NCI-H1436 treated with DMSO at 0.1 percent for 48 hours (cell line): ENCODE data around the gene GRID1.

Source experiments
- DNase-seq: peaks from one replicate; lab custom pipeline; 2025; lab: John Stamatoyannopoulos, UW

GRID1 gene

DNA sequence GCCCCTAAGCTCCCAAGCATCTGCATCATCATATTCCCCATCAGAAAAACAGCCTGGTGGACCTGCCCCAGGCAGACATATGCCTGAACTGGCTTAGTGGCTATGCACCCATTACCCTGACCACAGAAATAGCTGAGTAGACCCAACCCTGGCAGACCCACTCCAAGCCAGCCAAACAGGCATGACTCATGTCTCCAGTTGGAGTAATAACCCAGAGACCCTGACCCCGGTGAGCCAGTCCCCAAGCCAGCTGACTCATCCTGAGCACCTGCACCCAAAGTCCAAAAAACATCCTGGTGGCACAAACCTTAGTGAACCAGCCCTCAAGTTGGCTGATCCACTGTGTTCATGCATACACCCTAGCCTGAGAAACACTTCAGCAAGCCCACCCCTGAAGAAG is 555.9 kb downstream of the GRID1 start:
- DNase-seq = no peak

DNA sequence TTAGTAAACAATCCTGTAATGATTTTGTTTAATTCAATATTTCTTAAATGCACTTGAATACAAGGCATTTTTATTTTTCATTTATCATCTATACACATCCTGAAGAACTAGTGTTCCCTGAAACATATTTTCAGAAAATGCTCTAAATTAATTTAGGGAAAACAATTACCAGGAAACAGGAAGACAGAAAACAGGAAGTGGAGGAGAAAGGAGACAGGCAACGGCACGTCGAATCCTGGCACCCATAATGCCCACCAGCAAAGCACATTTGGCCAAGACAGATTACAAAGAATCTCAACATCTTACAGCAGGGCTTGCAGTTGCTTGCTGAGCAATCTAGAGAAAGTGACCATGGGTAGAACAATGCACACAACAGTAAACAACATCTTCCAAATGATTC is 571.1 kb downstream of the GRID1 start:
- no peak for DNase-seq

DNA sequence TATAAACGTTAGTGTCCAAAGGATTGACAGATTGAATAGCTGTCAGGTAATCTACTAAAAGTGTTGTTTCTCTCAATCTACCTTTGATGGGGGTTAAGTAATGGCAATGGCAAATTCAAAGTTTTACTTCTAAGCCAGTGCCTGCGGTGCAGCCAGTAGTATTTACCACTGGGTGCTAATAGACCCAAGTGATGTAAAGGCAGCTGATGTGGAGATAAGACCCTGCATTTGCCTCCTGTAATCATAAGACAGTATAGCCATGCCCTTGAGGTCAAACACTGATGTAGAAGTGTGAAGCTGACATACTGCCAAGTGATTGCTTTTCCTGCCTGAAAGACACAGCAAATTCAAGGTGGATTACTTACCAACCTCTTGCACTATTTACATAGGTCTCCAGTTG is 572.0 kb downstream of the GRID1 start:
- no peak for DNase-seq

DNA sequence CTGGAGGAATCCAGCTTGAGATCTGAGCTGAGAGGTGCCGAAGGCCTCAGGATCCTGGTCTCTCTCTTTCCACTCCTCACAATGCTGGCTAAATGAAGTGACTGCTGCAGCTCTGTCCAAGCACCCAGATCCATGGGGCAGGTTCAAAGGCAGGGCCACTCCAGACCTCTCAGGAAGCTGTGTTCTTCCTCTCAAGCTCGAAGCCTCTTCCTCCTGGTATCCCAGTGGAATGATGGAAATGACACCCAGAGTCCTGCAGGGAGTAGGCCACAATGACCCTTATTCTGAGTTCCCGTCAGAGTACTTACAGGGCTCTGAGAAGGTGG is 574.1 kb downstream of the GRID1 start:
- DNase-seq = no peak

DNA sequence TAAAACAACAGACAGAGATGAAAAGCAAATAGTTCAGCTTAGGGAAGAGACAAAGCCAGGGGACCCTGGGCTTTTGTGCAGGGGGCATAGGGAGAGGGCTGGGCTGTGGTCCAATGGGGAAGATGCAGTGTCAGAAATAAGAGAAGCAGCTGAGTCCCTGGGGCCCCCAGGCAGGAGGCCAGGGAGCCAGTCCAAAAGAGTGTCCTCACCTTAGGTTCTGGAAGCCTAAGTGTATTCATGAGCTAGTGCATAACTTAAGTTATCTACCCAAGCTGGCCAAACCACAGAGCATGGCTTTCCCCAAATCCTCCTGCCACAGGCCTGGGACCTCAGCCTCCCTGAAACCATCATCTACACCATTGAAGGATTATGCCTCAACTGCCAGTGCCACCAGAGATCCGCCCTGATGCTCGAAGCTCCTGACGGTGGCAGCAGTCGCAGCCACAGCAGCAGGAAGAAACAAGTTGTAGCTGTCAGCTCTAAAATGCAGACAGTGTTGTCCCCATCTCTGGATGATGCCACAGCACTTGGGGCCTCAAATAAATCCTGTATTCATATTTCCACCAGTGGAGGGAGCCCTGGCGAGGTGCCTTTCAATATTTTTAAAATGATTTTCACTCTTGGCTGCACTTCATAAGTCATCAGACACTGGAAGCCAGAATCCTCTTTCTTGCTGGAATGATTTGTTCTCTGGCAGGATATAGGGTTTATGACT is 574.6 kb downstream of the GRID1 start:
- DNase-seq = no peak

DNA sequence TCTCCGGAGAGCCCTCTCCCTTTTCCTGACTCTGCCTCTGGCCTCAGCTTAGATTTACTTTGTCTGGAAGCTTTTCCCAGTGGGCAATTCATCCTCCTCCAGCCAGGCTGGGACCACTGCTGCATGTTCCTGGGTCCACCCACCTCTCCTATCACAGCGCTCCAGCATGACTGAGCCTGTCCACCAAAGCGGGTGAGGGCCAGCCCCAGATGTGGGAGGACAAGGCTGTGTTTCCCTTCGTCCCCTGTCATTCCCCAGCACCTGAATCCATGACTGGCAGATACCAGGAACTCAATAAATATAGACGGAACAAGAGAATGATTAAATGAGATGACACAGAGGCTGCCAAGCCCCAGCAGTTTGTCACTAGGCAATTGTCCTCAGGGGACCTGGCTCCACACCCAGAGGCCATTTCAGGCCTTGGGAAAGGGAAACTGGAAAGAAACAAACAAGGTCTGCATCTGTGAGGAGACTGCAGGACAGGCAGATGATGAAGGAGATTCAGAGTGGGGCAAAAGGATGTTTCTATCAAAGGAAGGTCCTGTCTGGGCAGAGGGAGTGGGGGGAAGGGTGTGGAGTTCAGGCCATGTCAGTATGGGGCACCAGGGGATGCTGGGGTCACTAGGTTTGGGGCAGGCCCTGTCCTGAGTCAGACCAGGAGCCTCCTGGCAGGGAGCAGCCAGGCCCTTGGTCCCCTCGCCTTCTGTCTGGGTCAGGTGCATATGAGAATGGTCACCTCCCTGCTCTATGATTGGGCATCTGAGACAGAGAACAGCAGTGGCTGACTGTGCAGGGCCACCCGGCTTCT is 576.4 kb downstream of the GRID1 start:
- no peak for DNase-seq

DNA sequence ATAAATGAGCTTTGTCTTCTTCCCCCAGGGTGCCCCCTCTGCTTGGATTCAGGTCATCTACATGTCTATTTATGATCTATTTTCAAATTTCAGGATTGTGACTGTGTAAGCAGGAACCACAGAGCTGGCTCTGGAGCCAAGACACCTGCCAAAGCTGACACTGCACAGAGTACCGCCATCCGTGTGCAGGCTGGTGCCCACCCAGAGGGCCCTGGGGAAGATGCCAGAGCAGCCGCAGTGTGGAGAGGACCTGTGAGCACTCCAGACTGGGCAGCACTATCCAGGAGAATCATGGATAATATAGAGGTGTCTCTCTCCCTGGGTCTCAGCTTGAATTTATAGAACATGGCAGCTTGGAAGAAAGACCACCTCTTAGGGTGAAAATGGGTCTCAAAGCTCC is 577.5 kb downstream of the GRID1 start:
- DNase-seq = no peak

DNA sequence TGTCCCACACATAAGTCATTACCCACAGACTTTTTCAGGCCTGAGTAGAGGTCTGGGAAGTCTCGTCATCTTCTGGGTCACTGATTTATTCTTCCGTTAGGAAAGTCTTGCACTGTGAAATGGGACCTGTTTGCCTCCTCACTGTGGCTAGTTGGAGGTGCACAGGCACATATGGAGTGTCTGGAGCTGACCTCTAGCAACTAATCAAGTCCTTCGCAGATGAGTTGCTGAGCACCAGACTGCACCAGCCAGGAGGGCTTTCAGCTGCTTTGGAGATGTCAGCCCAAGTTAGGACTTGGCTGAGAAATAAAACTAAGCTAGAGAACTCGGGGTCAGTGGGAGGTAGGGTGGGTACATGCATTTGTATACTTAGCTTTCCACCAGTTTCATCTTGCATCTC is 578.0 kb downstream of the GRID1 start:
- DNase-seq = no peak

DNA sequence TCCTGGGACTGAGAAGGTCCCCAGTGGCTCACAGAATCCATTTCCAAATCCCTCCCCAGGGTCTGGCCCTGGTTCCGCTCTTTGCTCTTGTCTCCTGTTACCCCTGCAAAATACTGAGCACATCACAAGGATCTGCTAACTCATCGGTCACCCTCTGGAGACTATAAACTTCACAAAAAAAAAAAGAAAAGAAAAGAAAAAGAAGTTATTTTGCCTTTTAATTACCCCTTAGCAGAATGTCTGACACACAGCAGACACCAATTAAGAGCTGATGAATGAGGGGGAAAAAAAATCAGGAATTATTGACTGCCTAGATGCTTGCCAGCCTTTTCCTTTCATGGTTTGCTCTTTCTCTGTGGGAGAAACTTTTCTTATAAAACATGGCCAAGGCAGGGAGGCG is 578.7 kb downstream of the GRID1 start:
- DNase-seq = no peak

DNA sequence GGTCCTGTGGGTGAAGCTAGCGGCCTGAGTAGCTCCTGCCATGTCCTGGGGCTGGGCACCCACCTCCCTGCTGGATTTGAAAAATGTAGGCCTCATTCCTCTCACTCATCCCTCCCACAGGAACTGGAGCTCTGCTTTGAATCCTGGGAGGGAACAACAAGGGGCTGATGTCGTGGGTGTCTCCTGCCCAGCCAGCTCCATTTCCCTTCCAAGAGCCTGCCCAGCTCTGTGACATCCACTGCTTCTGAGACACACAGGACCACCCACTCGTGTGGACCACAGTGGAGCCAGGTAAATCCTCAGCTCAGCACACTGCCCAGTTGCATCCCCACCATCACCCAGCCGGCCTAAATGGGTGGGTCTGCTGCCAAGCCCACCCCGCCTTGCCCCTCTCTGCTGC is 579.2 kb downstream of the GRID1 start:
- DNase-seq = no peak

DNA sequence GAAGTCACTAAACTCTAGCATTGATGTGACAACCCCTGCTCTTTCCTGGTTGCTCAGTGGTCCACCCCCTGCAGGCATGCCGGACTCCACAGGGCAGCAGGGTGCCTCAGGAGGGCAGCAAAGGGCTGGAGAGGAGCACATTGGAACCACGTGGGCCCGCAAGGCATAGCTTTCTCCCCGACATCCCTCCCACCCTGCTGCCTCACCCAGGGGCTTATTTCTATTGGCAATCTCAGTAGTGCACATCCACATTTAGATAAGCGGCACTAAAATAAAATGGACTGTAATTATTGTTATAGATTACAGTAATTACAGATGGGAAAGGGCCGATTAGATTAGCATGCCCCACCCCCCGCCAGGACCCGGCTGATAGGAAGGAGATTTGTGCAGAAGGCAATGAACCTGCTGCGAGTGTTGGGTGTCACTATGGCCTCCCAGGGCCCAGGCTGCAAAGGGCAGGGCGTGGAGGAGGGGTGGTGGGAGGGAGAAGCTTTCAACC is 580.1 kb downstream of the GRID1 start:
- DNase-seq = peak; percentile 1

DNA sequence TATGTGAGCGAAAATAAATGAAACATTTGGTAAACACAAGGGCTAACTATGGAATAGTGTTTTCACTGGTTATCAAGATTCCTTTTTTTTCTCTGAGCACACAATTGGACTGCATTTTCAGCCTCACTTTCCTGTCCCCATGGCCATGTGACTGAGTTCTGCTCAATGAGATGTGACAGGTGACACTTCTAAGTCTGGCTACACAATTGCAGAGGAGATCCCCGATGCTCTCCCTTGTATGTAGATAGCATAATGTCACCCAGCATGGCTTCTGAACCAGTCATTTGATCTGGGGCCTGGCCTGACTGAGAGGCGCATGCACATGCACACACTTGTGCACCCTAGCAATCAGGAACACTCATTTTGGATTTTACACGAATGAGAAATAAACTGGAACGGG is 581.8 kb downstream of the GRID1 start:
- no peak for DNase-seq

DNA sequence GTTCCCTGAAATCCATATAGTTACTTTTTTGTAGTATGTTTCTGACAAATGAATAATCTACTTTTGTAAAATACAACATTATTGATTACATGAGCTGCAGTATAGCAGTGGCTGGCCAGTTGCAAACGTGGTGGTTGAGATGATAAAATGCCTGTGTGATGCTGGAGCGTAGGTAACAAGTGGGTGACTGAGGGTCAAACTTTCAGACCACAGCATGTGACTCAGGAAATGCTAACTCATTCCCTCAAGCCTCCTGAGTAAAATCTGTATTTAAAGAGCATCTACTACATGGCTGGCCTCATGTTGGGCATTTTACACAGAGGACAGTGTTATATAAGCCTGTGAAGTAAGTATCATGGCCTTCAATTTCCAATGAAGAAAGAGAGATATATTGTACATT is 585.2 kb downstream of the GRID1 start:
- DNase-seq = no peak

DNA sequence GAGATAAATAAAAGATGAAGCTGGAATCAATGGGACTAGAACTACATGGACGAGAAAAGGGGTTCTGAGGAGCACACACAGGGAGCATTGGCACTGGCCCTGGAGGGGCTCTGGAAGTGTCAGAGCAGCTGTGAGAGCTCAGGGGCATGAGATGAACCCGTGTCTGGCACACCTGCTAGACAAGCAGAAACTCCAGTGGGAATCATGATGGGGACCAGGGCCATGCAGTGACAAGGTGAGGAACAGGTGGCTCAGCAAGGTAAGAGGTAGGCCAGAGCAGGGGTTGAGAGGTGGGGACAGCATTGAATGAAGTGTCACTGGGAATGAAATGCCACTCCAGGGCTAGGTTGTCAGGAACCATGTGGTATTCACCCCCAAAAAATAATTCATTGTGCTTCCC is 588.5 kb downstream of the GRID1 start:
- no peak for DNase-seq

DNA sequence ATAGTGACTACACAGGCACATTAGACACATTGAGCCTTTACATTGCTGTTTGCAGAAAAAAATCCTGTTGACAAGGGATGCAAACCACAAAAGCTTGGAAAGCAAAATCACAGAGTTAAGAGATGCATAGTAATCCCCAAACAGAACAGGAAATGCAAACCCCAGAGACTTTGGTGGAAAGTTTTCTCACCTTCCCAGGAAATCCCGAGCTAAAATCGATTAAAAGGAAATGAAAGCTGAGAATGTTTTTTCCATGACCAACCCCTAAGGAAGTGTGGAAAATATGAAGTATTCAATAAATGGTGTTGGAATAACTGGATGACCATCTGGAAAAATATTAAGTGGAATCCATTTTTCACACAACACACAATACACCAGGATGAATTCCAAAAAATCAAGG is 598.7 kb downstream of the GRID1 start:
- DNase-seq = no peak

DNA sequence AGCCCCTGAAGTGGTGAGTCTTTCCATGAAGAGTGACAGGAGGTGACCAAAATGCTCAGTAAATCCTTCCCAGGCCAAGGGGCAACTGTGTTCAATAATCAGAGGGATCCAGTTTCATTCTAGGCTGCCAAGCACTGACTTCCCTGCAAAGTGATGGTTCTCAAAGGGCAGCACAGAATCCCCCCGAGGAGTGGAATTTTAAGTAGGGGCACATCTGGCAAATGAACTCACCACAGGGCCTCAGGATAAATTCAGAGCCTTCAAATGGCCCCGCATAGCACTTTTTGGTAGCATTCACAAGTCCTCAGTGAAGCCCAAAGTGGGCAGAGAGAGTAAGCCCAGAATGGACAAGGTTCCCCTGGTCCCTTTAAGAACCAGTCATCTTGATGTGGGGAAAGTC is 602.5 kb downstream of the GRID1 start:
- DNase-seq = no peak

DNA sequence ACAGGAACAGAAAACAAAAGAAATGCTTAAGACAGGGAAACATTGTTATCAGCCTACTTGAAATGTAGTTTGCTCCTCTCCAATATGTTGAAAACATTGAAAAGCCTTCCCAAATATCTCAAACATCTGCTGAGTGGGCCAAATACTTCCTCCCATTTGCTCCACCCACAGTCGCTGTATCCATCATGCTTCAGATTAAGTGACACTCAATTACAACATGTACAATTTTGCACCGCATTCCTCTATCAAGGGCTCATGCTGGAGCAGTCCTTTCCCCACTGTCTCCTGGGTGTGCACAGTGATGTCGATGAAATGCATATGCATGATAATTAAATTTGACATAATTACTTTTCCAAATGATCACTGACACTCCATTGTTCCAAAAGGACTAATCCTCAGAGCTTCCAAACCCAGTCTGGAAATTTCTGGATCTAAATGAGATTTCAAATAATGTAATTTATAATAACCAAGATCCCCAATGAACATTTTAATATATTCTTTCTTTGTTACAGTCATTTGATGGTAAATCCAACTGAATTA is 604.6 kb downstream of the GRID1 start:
- no peak for DNase-seq

DNA sequence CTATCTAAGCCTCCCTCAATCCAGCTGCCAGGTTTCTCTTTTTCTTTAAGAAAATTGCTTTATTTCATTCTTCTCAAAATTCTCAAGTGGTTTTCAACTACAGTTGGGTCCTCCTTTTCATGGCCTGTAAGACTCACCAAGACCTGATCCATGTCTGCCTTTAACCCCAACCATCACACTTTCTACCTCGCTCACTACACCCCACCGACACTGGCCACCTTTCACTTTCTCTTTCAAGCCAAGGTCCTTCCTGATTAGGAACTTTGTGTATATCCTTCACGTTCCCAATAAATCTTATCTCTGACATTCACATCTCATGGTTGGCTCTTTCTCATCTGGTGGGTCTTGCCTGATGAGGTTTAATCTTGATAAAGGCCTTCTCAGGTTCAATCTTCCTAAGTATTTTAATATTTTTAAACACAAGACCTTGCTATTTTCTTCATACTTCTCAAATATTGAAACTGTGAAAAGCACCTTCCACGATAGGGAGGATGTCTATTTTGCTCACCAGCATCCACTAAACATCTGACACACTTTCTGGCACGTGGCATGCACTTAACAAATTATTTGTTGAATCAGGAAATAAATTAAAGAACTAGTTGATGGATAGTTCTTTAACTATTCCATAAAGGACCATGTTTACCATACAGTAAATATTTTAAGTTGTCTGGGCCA is 624.8 kb downstream of the GRID1 start:
- DNase-seq = no peak

DNA sequence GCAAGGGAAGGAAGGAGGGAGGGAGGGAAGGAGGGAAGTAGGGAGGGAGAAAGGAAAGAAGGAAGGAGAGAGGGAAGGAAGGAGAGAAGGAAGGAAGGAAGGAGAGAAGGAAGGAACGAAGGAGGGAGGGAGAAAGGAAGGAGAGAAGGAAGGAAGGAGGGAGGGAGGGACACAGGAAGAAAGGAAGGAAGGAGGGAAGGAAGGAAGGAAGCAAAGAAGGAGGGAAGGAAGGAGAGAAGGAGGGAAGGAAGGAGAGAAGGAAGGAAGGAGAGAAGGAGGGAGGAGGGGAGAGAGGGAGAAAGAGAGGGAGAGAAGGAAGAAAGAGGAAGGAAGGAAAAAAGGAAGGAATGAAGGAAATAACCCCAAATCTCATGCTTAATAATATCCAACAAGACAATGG is 630.6 kb downstream of the GRID1 start:
- no peak for DNase-seq

DNA sequence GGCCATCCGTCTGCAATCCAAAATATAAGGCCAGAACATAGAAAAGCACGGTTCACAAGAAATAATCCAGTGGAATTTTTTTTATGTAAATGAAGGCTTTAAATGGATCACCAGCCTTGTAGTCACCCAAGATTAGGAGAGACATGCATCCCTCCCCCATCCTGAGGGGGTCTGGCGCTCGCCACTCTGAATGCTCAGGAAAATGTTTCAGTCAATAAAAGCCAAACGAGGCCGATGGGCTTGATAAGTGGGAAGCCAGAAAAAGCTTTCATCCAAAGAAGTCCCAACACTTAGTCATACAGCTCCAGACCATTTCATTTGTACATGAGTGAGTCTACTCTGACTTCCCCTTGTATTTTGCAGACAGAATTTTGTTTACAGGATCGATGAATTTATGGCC is 631.8 kb downstream of the GRID1 start:
- DNase-seq = no peak

DNA sequence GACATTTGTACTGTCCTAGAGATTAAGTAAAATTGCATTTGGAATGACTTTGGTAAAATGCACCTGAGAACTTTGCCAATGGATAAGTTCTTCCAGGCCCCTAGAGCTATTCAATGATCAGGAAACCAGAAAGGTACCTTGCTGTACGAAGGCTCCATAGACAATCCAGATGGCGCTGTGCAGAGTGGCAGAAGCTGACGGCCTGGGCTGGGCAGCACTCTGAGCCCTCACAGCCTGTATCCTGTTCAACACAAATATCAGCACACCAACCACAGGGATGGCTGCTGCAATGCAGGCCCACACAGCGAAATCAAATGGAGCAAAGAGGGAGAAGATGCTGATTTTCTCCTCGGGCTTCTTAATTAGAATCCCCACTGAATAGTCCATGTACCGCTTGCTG is 642.4 kb downstream of the GRID1 start:
- no peak for DNase-seq

DNA sequence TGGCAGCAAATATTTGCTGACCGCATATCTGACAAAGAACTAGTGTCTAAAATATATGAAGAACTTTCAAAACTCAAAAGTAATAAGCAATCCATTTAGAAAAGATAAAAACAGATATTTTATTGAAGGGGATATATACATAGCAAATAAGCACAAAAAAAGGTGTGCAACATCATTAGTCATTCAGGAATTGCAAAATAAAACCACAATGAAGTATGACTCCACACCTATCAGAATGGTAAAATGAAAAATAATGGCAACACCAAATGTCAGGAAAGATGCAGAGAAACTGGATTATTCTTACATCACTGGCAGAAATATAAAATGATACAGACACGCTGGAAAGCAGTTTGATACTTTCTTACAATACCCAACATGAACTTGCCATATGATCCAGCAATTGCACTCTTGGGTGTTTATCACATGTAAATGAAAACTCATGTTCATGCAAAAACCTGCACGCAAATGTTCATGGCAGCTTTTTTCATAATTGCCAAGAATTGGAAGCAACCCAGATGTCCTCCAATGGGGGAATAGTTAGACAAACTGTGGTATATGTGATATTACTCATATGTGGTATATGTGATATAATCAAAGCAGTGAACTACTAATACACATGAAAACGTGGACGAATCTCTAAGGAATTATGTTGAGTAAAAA is 645.5 kb downstream of the GRID1 start:
- DNase-seq = no peak
